Measurements from ENCODE around the gene S100PBP.

Gene S100PBP

DNA sequence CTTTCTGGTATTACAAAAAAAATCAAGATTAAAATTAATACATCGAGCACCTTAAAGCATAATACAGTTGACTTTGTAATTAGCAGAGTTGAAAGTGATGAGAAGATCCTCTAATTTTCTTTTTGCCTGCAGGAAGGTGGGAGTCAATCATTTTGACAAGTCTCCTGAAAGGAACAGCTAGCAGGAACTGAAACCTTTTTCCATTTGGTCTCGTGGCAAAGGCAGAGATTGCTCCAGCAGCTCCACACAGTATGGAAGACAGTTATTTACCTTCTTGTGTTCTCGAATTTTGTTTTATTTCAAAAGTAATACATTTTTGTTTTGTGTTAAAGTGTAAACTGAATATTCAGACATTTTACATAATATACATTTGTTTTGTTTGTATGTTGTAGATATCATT, 7.7 kb downstream of the S100PBP start:
- no peak for DNase-seq (ENCODE audit: low read depth in 1 of 2, low spot score in 1 of 2)

DNA sequence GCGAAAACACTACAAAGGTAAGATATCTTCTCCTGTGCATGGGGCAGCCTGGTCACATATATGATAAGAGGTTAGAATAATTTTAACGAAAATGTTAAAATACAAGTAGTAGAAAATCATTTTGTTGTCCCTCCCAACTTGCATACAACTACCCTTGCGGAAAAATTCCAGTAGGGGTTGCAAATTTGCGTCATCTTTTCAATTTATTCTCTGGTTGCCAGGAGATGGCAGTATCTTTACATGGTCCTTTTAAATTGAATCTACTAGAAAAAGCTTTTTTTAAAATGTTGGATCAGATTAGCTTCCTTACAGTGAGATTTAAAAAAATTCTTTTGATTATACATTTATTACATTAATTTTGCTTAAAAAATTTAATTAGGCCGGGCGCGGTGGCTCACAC, 10.9 kb downstream of the S100PBP start:
- DNase-seq (ENCODE audit: low read depth in 1 of 2, low spot score in 1 of 2): no peak

DNA sequence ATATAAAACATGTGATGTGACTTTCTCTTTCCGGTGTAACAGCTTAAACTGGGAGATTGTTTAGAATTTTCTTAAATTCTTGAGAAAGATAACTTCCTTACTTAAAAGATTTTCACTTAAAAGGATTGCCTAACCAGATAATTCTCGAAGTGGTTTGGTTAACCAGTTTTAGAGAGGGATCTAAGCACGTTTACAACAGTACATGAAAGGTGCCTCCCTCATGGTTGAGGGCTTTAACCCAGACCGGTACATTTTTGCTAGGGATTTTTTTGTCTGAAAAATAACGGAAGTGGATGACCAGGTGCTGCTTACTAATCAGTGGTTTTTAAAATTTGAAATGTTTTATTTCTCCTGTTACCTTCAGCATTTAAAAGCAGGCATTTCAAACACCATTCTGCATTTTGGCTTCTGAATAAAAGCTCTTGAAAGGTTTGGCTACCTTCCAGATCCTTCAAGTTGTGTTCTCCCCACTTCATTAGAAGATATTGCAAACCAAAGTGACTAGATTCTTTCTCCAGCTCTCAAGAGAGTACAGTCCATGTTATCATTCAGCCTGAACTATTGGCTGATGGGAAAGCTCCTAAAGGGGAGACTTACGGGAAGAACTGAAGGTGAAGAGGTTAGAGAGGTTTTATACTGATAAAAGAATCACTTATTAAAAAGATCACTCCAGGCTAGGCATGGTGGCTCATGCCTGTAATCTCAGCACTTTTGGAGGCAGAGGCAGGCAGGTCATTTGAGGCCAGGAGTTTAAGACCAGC, 12.8 kb downstream of the S100PBP start:
- no peak for DNase-seq (ENCODE audit: low read depth in 1 of 2, low spot score in 1 of 2)

DNA sequence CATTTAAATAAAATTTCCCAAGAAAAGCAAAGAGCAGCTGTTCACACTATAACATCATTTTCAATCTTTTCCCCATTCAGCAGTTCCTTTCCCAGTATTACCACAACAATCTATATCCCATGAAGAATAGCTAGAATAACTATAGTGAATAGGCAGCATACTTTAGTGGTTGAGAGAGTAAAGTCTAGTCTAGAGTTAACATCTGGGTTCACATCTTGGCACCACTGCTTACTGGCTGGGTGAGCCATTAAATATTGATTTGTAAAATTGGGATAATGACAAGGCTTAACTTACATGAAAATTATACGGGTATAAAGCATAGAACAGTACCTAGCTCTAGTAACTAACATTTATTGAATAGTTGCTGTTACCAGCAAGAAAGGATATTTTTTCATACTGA, 14.4 kb downstream of the S100PBP start:
- DNase-seq (ENCODE audit: low read depth in 1 of 2, low spot score in 1 of 2): no peak

DNA sequence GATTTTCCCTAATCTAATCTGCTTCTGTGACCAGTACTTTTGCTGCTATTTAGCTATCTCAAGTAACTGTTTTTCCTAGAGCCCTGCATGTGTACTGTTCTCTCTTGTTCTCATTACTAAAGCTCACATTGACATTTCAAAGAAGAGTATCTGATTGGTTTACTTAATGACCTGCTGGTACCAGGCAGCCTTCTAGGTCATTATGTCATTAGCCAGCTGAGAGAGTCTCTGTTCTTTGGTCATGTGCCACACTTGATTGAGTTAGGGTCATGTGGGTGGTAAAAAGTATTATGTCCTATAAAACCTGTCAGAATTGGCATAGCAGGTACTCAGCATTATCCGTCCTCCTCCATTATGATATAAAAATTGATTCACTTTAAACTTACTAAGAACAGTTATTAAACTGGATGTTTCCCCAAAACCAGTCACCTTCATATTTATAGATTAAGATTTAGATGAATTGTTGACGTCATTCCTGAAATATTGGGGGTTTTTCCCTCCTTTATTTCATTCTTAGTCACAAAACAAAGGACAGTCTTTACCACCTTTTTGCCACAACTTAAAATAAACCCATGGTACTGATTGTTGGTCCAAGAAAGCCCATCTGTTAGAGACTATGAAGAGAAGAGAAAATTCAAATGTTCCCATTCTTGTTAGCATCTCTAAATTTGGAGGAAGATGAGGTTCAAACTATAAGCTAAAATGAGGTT, 31.1 kb downstream of the S100PBP start:
- no peak for DNase-seq (ENCODE audit: low read depth in 1 of 2, low spot score in 1 of 2)

DNA sequence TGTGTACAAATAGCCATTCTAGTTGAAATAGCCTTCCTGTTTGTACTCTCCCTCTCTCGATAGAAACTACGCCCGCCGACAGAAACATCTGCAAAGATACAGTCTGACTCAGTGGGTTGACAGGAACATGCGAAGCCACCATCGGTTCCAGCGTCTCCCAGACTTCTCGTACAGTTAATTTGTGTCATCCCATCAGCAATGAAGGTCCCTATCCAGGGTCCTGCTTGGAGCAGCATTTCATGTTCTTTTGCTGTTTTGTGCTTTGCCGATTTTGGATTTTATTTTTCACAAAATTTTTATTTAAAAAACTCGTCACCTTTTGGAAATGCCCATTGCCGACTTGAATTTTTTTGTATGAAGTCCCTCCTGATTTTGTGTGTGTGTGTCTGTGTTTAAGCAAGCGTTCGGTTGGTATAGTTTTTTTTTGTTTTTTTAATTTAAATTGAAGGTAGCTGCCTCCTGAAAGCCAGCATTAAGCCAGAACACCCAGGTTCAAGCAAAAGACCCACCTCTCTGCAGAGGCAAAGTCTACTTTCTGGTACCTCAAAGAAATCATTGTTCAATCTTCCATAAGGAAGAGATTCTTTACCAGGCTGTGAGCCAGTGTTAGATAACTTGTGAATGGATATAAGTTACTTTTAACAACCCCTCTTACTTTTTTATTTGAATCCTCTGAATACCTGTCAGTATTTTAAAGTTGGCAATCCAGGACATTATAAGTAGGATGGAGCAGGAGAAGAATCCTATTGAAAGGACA, 38.6 kb downstream of the S100PBP start:
- no peak for DNase-seq (ENCODE audit: low read depth in 1 of 2, low spot score in 1 of 2)

DNA sequence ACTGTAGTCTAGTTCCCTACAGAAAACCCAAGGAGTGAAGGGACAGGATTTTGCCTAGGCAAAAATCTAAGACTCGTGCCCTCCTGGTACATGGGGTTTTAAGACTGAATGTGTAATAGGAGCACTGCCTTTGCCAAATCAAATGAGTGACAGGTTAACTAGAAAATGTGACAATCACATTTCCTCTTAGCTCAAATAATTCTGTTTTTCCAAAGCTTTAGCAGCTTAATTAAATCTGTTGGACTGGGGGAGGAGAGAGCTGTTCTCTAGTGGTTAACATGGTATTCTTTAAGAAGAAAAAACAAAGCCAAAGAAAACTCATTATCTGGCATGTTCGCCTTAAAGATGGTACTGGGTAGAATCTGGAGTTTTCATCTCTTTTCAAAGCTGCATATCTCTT, 40.7 kb downstream of the S100PBP start:
- no peak for DNase-seq (ENCODE audit: low read depth in 1 of 2, low spot score in 1 of 2)

DNA sequence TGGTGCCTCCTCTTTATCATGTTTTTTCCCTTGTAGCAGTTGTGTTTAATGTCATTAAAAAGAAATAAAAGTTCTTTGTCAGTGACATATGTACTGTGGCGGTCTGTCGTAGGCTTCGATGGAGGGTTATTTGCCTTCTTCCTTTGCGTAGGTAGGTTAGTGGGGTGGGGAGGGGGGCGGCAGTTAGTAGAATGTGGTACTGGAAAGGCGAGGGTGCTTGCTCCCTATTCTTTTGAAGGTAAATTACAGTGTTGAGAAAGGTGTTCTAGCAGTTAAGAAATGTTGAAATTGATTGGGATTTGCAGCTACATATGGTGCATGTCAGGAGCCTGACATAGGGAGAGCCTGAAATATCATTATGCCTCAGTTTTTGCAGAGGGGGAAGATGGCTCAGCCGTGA, 41.3 kb downstream of the S100PBP start:
- DNase-seq (ENCODE audit: low read depth in 1 of 2, low spot score in 1 of 2): no peak

DNA sequence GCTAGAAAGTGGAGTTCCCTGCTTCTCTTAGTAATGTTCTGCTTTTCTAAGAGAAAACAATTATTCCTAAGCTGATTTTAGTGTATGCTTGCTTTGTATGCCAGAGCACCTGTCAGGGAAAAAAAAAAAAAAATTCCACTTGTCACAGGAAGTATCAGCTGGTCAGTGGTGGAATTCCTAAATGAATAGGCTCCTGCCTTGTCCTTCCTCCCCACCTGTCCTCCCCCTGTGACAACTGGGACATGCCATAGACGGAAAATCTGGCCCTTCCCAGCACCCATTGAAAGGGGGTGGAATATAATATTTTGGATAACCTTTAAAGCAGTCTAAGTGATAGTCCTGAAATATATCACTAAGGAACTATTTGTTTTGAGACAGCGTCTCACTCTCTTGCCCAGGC, 42.5 kb downstream of the S100PBP start:
- no peak for DNase-seq (ENCODE audit: low read depth in 1 of 2, low spot score in 1 of 2)

DNA sequence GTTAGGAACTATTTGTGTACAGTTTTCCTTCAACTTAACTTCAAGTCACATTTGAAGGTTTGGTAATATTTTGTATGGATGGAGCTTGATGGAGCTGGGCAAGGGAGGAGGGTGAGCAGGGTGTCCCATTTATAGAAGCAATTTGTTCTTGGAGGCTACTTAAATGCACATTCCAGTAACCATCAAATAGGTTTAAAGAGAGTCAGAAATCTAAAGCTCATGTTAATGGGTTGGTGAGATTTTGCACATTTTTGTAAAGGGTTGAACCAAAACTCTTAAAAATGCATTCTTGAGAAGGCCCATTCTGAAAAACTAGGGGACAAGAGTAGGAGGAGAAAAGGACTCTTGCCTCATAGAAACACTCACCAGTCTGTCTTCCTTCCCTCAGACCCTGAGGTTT, 43.1 kb downstream of the S100PBP start:
- no peak for DNase-seq (ENCODE audit: low read depth in 1 of 2, low spot score in 1 of 2)

DNA sequence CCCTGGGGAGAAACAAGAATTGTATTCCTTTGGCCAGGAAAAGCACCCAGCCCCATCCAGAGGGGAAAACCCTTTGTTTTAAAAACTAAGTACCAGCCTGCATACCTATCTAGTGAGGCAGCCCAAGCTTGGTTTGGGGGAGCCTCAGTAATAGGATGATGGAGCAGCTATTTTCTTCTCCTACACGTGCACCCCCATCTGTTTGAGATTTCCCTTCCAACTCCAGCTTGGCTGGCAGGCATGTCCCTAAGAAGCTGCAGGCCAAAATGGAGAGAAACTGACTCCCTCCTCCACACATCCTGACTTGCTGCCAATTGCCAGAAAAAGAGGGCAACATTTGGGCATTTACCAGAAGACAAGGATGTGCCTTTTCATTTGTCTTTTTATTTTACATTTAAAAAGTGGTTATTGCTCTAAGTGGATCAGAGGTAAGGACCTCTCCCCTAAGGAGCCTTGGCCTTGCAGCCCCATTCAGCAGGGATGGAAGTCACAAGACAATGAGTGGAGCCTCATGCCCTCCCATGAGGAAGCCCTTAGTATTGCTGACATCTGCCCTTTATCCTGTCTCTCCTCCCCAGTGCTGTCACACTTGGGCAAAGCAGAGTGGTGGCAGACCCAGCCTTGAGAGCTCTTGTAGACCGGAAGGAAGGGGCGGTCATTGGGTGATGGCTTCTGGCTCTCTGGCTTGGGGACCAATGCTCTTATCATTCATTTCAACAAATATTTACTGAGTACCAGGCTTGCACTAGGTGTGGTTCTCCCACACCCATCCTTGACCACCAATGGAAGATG, 44.6 kb downstream of the S100PBP start:
- no peak for DNase-seq (ENCODE audit: low read depth in 1 of 2, low spot score in 1 of 2)

DNA sequence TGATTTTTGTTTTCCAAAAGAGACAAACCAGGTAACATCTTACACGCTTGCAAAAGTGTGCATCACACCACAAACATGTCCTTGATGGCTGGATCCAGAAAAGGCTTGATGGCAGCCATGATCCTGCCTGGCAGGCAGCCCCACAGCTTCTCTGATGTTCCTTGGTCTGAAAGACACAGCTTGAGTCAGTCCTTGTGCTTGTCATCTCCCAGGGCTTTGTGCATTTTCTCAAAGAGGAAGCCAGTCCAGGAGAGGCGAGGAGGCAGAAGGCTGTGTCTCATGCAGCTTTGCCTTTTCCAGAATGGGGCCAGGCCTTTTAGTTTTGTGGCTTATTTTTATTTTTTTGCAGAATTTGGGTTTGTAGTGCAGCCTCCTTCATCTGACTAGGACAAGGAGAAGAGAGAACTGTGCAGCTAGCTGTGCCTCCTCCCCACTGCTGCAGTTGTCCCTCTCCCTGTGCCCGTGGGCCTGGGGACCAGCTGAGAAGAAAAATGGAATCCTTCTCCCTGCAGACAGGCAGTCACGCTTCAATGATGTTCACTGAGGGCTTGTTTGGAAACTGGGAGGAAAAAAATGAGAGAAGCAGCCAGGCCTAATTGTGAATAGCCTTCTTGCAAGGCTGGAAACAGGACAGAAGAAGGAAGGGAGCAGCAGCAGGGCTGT, 45.9 kb downstream of the S100PBP start:
- no peak for DNase-seq (ENCODE audit: low read depth in 1 of 2, low spot score in 1 of 2)

DNA sequence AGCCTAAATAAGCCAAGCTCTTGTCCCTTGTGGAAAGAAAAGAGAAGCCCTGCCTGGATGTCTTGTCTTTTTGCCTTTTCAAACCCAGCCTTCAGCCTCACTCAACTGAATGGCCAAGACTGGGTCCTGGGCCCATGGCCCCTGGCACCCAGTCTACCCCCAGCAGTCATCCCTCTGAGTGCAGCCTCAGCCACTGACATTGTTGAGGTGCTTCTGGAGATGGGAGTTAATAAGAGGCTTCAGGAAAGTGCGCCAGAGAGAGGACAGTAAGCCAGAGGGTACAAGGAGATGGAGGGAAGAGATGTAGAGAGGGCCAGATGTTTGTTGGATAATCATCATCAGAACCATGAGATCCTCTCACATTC, 46.4 kb downstream of the S100PBP start:
- DNase-seq (ENCODE audit: low read depth in 1 of 2, low spot score in 1 of 2): no peak

DNA sequence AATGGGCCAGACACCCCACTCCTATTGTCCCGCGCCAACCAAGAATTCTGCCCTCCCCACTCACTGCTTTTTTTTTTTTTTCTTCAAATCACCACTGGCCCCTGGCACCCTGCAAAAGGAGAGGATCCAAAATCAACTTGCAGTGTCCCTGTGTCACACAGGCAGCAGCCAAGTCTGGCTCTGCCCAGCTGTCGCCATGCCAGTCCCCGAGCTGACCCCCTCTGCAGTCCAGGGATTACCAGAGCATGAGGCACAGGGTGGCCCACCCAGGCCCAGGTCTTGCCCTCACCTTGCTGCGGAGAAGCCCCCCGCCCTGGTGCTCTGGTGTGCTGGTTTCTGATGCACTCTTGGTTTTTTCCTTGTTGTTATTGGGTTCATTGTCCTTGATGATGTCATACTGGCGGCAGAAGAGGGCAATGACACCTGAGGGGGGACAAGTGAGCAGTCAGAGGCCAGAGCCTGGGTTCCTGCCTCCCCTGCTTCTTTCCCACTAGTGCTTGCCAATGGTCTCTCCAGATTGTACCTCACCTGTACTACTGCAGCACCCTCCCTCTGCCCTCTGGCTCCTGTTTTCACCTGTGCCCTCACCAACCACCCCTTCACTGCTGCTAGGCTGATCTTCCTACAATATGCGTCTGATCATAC, 47.0 kb downstream of the S100PBP start:
- no peak for DNase-seq (ENCODE audit: low read depth in 1 of 2, low spot score in 1 of 2)

DNA sequence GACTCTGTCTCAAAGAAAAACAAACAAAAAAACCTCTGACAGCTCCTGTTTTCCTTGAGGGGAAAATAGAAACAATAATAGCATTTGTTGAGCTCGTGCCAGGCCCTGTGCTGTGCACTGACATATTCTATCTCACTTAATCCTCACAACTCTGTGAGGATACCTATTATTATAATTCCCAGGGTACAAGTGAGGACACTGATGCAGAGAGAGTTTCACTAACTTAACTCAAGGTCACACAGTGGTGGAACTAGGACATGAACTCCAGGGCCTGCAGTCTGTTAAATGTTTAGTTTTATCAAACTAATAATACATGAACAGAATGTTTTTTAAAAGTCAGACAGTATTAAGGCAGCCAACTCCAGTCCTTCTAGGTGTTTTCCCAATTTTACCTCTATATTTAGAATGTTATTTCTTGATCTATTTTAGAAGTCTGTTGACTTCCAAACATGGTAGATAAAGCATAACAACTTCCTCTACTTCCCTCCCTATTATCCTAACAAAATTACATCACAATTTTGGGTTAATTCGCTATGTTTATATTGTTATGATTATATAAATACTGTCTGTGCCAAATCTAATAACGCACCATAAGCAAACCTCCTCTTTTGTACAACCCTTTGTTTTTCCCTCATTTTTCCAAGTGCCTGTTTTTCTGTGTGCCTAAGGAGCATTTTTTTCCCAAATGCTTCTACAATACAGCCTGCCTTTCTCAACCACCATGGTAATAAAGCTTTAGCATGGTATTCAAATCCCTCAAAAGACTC, 48.4 kb downstream of the S100PBP start:
- no peak for DNase-seq (ENCODE audit: low read depth in 1 of 2, low spot score in 1 of 2)

DNA sequence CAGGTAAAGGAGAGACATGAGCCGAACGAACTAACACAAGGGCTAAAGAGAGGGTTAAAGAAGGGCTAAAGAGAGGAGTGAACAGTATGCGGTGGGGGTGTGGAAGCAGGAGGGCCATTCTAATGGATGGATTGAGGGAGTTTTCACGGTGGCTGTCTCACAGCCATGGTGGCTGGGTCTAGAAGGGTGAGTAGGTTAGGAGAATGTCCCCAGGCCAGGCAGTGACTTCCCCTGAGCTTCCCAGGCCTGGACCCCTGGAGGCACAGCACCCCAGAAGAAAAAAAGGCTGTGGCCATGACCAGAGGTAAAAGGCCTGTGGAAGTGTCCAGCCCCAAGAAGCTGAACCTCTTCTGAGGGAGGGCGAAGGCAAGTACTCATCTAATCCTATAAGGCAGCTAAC, 49.7 kb downstream of the S100PBP start:
- no peak for DNase-seq (ENCODE audit: low read depth in 1 of 2, low spot score in 1 of 2)

DNA sequence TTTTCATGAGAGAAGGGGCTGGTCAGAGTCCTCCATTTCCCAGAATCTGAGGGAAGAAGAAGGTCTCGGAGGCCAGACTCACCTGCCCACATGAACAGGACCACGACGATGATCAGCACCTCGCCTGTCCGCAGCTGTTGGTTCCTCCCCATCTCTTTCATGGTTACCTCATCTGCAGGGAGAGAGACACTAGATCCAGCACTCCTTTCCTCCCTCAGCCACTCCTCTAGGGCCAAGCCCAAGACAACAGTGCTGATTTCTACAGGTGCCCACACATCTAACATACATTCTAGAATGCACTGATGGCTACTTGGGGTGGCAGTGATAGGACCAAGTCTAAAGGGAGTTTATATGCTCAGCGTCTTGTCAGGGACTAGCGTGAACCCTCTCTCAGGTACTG, 50.2 kb downstream of the S100PBP start:
- no peak for DNase-seq (ENCODE audit: low read depth in 1 of 2, low spot score in 1 of 2)

DNA sequence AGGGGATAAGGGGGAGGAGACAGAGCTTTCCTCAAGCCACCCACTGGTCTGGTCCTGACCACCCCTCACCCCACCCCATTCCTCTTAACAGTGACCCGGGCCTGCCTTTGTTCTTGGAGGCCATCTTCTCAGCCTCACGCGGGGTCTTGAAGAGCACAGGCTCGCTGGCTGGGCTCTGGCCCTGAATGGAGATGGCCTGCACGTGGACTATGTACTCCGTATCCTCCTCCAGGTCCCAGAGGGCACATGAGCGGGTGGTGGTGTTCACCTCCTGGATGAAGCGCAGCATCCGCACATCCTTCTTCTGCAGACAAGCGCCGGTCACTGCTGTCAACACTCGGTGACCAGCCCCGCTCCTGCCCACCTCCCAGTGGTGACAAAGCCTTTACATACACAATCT, 50.6 kb downstream of the S100PBP start:
- no peak for DNase-seq (ENCODE audit: low read depth in 1 of 2, low spot score in 1 of 2)

DNA sequence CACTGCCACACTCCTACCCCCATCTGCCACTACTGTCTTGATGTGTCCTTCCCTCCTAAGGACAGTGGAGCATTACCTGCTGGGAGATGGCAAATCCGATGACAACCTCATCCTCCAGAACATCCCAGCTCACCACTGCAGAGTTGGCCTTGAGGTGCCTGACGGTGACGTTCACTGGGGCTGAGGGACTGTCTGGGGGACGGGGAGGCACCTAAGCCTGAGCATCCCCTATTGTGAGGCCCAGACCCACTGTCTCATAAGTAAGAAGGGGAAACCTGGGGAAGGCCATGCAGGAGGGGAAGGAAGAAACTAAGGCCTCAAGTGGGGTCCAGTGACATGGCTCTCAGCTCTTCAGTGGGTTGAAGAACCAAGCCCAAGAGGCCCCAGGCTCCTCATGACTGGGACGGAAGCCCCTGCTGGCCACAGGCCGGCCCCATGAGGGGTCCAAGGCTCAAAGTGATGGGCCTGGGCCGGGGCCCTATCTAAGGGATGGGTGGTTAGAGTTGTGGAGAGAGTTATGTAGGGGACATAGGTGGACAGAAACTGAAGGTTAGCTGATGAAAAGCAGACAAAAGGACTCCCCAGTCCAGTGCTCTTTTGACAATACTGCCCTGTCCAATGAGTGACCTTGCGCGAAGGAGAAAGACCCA, 51.5 kb downstream of the S100PBP start:
- DNase-seq (ENCODE audit: low read depth in 1 of 2, low spot score in 1 of 2): no peak
